ENCODE measurements around the gene TMEM132E. TPM values are rescaled to one million over a fixed set of nuclear protein-coding genes. Genes with fewer than 3 reads are reported as not detected.
"Not testable (repeated sequence)": the region's sequence is repeated elsewhere in the genome, so short reads cannot be mapped to it uniquely, and the experiment has no call there.

Gene TMEM132E
- under 1 TPM; 0.10 to 0.69 (median 0.42) TPM for polyA plus RNA-seq (ENCODE audit: insufficient read length in 10 of 10)
- long read RNA-seq, donor 1 = 0 reads
- long read RNA-seq, donor 2 = 0 reads
- long read RNA-seq, donor 3 = 0 reads
- long read RNA-seq, donor 4 = 0 reads
- long read RNA-seq, donor 5 = 0 reads
- long read RNA-seq, donor 6 = 0 reads
- long read RNA-seq, donor 7, partial matches to known transcripts = 0 of 1 reads
- long read RNA-seq, donor 7, other reads (novel, unspliced or antisense) = 0 of 1 reads
- long read RNA-seq, donor 8 = 0 reads
- long read RNA-seq, donor 9 = 0 reads

- DNase-seq = peak; percentile 13 to 81 (median 70)
These were observed at the start of gene TMEM132E for GRCh38 chr17:34579017-34579946. TSS of gene TMEM132E (plus strand) at chr17:34579582. CDS start at chr17:34581077, 1,495 bp downstream.

GRCh38 chr17:34530918-34531317 lies 48.5 kb upstream of the TMEM132E start:
- no peak for DNase-seq

- DNase-seq = no peak
These were observed 46.9 kb upstream of the TMEM132E start for GRCh38 chr17:34532281-34533065.

GRCh38 chr17:34533806-34534527 lies 45.4 kb upstream of the TMEM132E start:
- DNase-seq = no peak

- DNase-seq = no peak
These were observed 41.9 kb upstream of the TMEM132E start for GRCh38 chr17:34537445-34537844.

- DNase-seq = not testable (repeated sequence)
These were observed 40.8 kb upstream of the TMEM132E start for GRCh38 chr17:34538582-34538981.

GRCh38 chr17:34539881-34540280 lies 39.5 kb upstream of the TMEM132E start:
- no peak for DNase-seq

- peak in 2 of 3 donors; percentile 4 to 16 for DNase-seq
These were observed 36.6 kb upstream of the TMEM132E start for GRCh38 chr17:34542700-34543336.

GRCh38 chr17:34547453-34548063 lies 31.8 kb upstream of the TMEM132E start:
- DNase-seq = no peak

- DNase-seq = peak in 2 of 3 donors; percentile 5 to 25
These were observed 29.4 kb upstream of the TMEM132E start for GRCh38 chr17:34549966-34550365.

GRCh38 chr17:34553907-34554306 lies 25.5 kb upstream of the TMEM132E start:
- no peak for DNase-seq

- DNase-seq = peak in 1 of 3 donors; percentile 53
These were observed 23.0 kb upstream of the TMEM132E start for GRCh38 chr17:34556384-34556783.

- DNase-seq = no peak
These were observed 22.5 kb upstream of the TMEM132E start for GRCh38 chr17:34556931-34557330.

GRCh38 chr17:34561328-34561727 lies 18.1 kb upstream of the TMEM132E start:
- DNase-seq = no peak

GRCh38 chr17:34562387-34562786 lies 17.0 kb upstream of the TMEM132E start:
- no peak for DNase-seq

GRCh38 chr17:34565713-34566112 lies 13.7 kb upstream of the TMEM132E start:
- no peak for DNase-seq

- DNase-seq = no peak
These were observed 13.2 kb upstream of the TMEM132E start for GRCh38 chr17:34566201-34566600.

GRCh38 chr17:34566873-34567272 lies 12.5 kb upstream of the TMEM132E start:
- DNase-seq = no peak

GRCh38 chr17:34567691-34568465 lies 11.5 kb upstream of the TMEM132E start:
- no peak for DNase-seq

- no peak for DNase-seq
These were observed 10.4 kb upstream of the TMEM132E start for GRCh38 chr17:34568953-34569352.

Data from muscle of back (tissue), 13 donors.